HG02981 (cell line): Measurements from ENCODE around the gene AHCYL1.

ENCODE experiments used
- ATAC-seq: cut with Tn5 transposase; IDR thresholded peaks from one replicate; pipeline ENCODE4 v1.9.1; 2021; ENCODE audit warnings: mild to moderate bottlenecking, moderate library complexity; ENCODE audit not compliant: unreplicated experiment

Gene AHCYL1

GRCh38 chr1:110034451-110035235 lies 50.1 kb downstream of the AHCYL1 start, which contains the start of gene STRIP1:
TSS of gene STRIP1 (plus strand) at chr1:110034624. CDS start at chr1:110034638, 14 bp downstream.
- peak; percentile 93 for ATAC-seq

- ATAC-seq: peak; percentile 12
Measured at GRCh38 chr1:110035236-110035752, 50.7 kb downstream of the AHCYL1 start.

- ATAC-seq: no peak
Measured at GRCh38 chr1:110038271-110038670, 53.7 kb downstream of the AHCYL1 start.

- no peak for ATAC-seq
Measured at GRCh38 chr1:110039641-110040040, 55.1 kb downstream of the AHCYL1 start.

GRCh38 chr1:110040548-110040947 lies 56.0 kb downstream of the AHCYL1 start:
- no peak for ATAC-seq

GRCh38 chr1:110043016-110043415 lies 58.5 kb downstream of the AHCYL1 start:
- ATAC-seq: no peak

GRCh38 chr1:110047463-110047862 lies 62.9 kb downstream of the AHCYL1 start:
- ATAC-seq: no peak

GRCh38 chr1:110048240-110048639 lies 63.7 kb downstream of the AHCYL1 start:
- no peak for ATAC-seq

GRCh38 chr1:110048923-110049601 lies 64.5 kb downstream of the AHCYL1 start:
- ATAC-seq: no peak

GRCh38 chr1:110049801-110050601 lies 65.4 kb downstream of the AHCYL1 start:
- no peak for ATAC-seq

GRCh38 chr1:110050602-110051261 lies 66.2 kb downstream of the AHCYL1 start:
- no peak for ATAC-seq

- ATAC-seq: no peak
Measured at GRCh38 chr1:110051262-110051648, 66.7 kb downstream of the AHCYL1 start.

- ATAC-seq: peak; percentile 51
Measured at GRCh38 chr1:110053552-110054428, 69.2 kb downstream of the AHCYL1 start.

- ATAC-seq: no peak
Measured at GRCh38 chr1:110055493-110056284, 71.1 kb downstream of the AHCYL1 start.

GRCh38 chr1:110056285-110056683 lies 71.7 kb downstream of the AHCYL1 start:
- no peak for ATAC-seq

- ATAC-seq: no peak
Measured at GRCh38 chr1:110056776-110057175, 72.2 kb downstream of the AHCYL1 start.

GRCh38 chr1:110057963-110058518 lies 73.5 kb downstream of the AHCYL1 start:
- no peak for ATAC-seq

- ATAC-seq: no peak
Measured at GRCh38 chr1:110058591-110058990, 74.0 kb downstream of the AHCYL1 start.
